ENCODE data around the gene NEDD9.

The NEDD9 gene

GRCh38 chr6:11251553-11252360 lies 19.3 kb upstream of the NEDD9 start:
- no peak overlapping the region for H3K4me3 ChIP-seq (ENCODE audit: low read length)
- no peaks in the 10 kb centered on the region for H3K27me3 ChIP-seq (ENCODE audit: insufficient read depth, low read length)
- H3K9me3 ChIP-seq (ENCODE audit: low read length), result no peaks in the 10 kb centered on the region
- H3K36me3 ChIP-seq (ENCODE audit: insufficient read depth, low read length), result no peaks in the 10 kb centered on the region
- no peak overlapping the region for H2AFZ ChIP-seq (ENCODE audit: low read depth, low read length)
- peaks cover 8% of the 10 kb centered on the region for H3K4me1 ChIP-seq (ENCODE audit: insufficient read depth, low read length)

GRCh38 chr6:11250108-11250507 lies 17.6 kb upstream of the NEDD9 start:
- Histone ChIP-seq H3K9me3 (ENCODE audit: low read length) (no peaks in the 10 kb centered on the region), H3K27me3 (ENCODE audit: insufficient read depth, low read length) (no peaks in the 10 kb centered on the region), H3K36me3 (ENCODE audit: insufficient read depth, low read length) (no peaks in the 10 kb centered on the region), H3K4me3 (ENCODE audit: low read length) (no peak overlapping the region), H3K4me1 (ENCODE audit: insufficient read depth, low read length) (peaks cover 8% of the 10 kb centered on the region), H2AFZ (ENCODE audit: low read depth, low read length) (no peak overlapping the region)

GRCh38 chr6:11248974-11249761 lies 16.7 kb upstream of the NEDD9 start:
- Histone ChIP-seq H2AFZ (ENCODE audit: low read depth, low read length) (no peak overlapping the region), H3K36me3 (ENCODE audit: insufficient read depth, low read length) (no peaks in the 10 kb centered on the region), H3K9me3 (ENCODE audit: low read length) (no peaks in the 10 kb centered on the region), H3K4me3 (ENCODE audit: low read length) (no peak overlapping the region), H3K4me1 (ENCODE audit: insufficient read depth, low read length) (peaks cover 8% of the 10 kb centered on the region), H3K27me3 (ENCODE audit: insufficient read depth, low read length) (no peaks in the 10 kb centered on the region)

DNA sequence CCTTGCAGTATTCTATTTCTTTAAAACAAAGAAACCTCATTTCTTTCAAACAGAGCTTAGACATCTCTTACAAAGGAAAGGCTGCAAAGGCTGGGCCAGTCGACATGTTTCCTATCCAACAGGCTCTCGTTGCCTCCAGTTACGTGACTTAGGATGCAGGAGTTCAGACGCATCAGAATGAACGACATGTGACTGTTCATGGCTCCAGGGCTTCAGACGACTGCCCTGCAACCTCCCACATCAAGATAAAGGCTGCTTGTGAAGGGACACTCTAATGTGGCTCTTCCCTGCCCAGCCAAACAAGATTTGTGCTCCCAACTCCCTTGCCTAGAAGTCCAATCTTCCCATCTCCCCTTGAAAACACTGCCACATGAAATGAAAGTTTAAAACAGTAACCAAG lies 14.3 kb upstream of the NEDD9 start:
- peaks cover 7% of the 10 kb centered on the region for H3K4me1 ChIP-seq (ENCODE audit: insufficient read depth, low read length)
- no peak overlapping the region for H3K4me3 ChIP-seq (ENCODE audit: low read length)
- no peaks in the 10 kb centered on the region for H3K36me3 ChIP-seq (ENCODE audit: insufficient read depth, low read length)
- no peaks in the 10 kb centered on the region for H3K27me3 ChIP-seq (ENCODE audit: insufficient read depth, low read length)
- no peak overlapping the region for H2AFZ ChIP-seq (ENCODE audit: low read depth, low read length)
- H3K9me3 ChIP-seq (ENCODE audit: low read length), result no peaks in the 10 kb centered on the region

DNA sequence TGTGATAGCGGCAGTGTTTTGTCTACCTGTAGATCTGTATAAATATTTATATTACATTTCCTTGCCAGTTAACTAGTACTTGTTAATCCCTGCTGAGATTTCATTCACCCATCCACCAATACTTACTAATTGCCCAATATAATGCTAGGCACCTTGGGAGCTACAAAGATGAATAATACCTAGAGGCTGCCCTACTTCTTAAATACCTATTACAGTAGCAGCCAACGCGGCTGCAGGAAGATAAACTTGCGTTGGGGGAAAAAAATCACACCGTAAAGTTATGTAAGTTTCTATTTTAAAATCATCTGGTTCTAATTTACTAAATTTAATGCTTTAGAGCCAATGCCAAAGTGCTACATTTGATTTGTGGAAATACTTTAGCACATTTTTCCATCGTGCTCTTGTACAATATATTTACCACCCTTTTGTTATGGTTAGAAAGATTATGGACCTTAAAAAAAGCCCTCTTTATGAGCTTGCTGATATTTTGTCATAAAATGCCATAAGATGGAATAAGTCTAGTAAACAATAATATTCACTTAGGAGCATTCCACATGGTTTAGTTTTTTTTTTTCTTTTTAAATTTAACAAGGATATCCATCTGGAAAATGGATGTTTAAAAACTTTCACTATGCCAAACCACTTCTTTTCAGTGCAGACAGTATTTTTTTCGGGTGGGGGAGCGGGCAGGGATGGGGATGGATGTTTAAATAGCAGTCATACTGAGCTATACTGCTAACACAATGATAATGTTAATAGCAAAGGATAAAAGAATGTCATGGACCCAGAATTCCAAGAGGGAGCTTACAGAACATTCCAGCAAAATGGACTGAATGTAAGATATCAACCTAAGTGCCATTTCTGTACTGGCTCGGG lies 13.2 kb upstream of the NEDD9 start:
- no peaks in the 10 kb centered on the region for H3K9me3 ChIP-seq (ENCODE audit: low read length)
- H3K4me1 ChIP-seq (ENCODE audit: insufficient read depth, low read length), result peaks cover 5% of the 10 kb centered on the region
- no peak overlapping the region for H2AFZ ChIP-seq (ENCODE audit: low read depth, low read length)
- no peaks in the 10 kb centered on the region for H3K36me3 ChIP-seq (ENCODE audit: insufficient read depth, low read length)
- H3K27me3 ChIP-seq (ENCODE audit: insufficient read depth, low read length), result no peaks in the 10 kb centered on the region
- H3K4me3 ChIP-seq (ENCODE audit: low read length), result no peak overlapping the region

DNA sequence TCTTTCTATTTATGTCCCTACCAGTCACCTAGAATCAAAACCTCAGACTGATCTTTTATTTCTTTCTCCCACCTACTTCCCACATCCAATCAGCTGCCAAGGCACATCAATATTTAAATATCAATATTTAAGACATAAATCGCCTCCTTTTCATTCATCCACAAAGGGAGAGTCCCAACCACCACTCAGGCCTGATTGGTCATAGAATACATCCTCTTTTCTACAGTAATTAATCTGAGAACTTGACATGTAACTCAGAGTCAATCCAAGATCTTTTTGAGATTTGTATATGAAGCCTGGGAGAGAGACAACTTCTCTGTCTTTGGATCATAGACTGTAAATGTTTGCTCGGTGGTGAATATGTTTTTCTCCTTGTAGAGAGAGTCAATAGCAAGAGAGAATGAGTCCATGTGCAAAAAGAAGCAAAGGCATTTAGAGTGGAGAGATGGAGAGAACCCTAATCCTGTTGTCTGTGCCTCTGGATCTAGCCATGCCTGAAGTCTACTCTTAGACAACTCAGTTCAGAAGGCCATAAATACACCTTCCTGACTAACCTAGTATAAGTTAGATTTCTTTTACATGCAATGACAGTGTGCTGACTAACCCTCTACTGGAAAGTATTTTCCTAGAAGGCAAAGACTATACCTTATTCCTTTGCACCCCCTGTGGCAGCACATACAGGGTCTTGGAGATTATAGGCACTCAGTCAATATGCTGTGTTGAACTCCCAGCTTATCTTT lies 12.1 kb upstream of the NEDD9 start:
- no peak overlapping the region for H2AFZ ChIP-seq (ENCODE audit: low read depth, low read length)
- peaks cover 5% of the 10 kb centered on the region for H3K4me1 ChIP-seq (ENCODE audit: insufficient read depth, low read length)
- no peaks in the 10 kb centered on the region for H3K27me3 ChIP-seq (ENCODE audit: insufficient read depth, low read length)
- H3K9me3 ChIP-seq (ENCODE audit: low read length), result no peaks in the 10 kb centered on the region
- no peaks in the 10 kb centered on the region for H3K36me3 ChIP-seq (ENCODE audit: insufficient read depth, low read length)
- no peak overlapping the region for H3K4me3 ChIP-seq (ENCODE audit: low read length)

GRCh38 chr6:11243861-11244260 lies 11.4 kb upstream of the NEDD9 start:
- Histone ChIP-seq H3K4me3 (ENCODE audit: low read length) (no peak overlapping the region), H3K36me3 (ENCODE audit: insufficient read depth, low read length) (no peaks in the 10 kb centered on the region), H3K27me3 (ENCODE audit: insufficient read depth, low read length) (no peaks in the 10 kb centered on the region), H2AFZ (ENCODE audit: low read depth, low read length) (no peak overlapping the region), H3K4me1 (ENCODE audit: insufficient read depth, low read length) (peaks cover 5% of the 10 kb centered on the region), H3K9me3 (ENCODE audit: low read length) (no peaks in the 10 kb centered on the region)

DNA sequence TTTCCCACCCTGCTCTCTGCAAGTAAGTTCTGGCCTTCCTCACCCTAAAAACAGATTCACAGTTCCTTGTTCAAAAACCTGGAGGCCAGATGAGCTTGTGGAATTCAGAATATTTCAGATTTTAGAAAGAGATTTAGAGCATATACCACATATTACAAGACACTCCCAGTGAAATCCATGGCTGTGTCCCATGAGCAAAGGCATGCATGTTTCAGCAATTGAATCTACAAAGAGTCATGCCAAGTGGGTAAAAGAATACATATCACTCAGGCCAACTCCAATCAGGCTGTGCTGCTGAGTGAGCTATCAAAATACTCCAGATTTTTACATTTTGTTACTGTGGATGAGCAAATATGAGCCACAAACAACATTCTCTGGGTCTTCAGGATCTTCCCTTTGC lies 10.2 kb upstream of the NEDD9 start:
- Histone ChIP-seq H3K27me3 (ENCODE audit: insufficient read depth, low read length) (no peaks in the 10 kb centered on the region), H3K9me3 (ENCODE audit: low read length) (no peaks in the 10 kb centered on the region), H3K4me3 (ENCODE audit: low read length) (no peak overlapping the region), H3K36me3 (ENCODE audit: insufficient read depth, low read length) (no peaks in the 10 kb centered on the region), H2AFZ (ENCODE audit: low read depth, low read length) (no peak overlapping the region), H3K4me1 (ENCODE audit: insufficient read depth, low read length) (peaks cover 5% of the 10 kb centered on the region)

DNA sequence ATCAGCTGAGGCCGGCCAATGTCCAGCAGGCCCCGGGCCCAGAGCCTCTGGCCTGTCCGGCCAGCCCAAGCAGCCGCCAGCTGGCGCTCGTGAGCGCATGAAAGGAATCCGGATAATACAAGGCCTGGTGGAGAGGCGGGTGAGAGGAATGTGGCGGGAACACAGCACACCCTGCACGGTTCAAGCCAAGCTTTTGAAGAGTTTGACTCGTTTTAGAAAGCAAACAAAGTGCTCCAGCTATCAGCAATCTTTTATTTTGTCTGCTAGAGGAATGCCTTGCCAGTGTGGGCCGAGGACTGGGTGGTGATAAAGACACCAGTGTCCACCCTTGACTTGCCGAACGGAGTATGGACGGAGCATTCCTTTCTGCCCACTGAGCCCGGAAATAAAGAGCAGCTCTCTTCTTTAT lies 9.3 kb upstream of the NEDD9 start:
- Histone ChIP-seq H3K4me3 (ENCODE audit: low read length) (no peak overlapping the region), H3K4me1 (ENCODE audit: insufficient read depth, low read length) (peaks cover 10% of the 10 kb centered on the region), H3K36me3 (ENCODE audit: insufficient read depth, low read length) (no peaks in the 10 kb centered on the region), H3K9me3 (ENCODE audit: low read length) (no peaks in the 10 kb centered on the region), H3K27me3 (ENCODE audit: insufficient read depth, low read length) (no peaks in the 10 kb centered on the region), H2AFZ (ENCODE audit: low read depth, low read length) (no peak overlapping the region)

- Histone ChIP-seq H2AFZ (ENCODE audit: low read depth, low read length) (no peak overlapping the region), H3K4me3 (ENCODE audit: low read length) (no peak overlapping the region), H3K27me3 (ENCODE audit: insufficient read depth, low read length) (no peaks in the 10 kb centered on the region), H3K9me3 (ENCODE audit: low read length) (no peaks in the 10 kb centered on the region), H3K4me1 (ENCODE audit: insufficient read depth, low read length) (peaks cover 15% of the 10 kb centered on the region), H3K36me3 (ENCODE audit: insufficient read depth, low read length) (no peaks in the 10 kb centered on the region)
These were observed 8.8 kb upstream of the NEDD9 start for GRCh38 chr6:11241154-11241792.

GRCh38 chr6:11237956-11238355 lies 5.5 kb upstream of the NEDD9 start:
- Histone ChIP-seq H3K9me3 (ENCODE audit: low read length) (no peaks in the 10 kb centered on the region), H3K4me3 (ENCODE audit: low read length) (no peak overlapping the region), H3K27me3 (ENCODE audit: insufficient read depth, low read length) (no peaks in the 10 kb centered on the region), H3K4me1 (ENCODE audit: insufficient read depth, low read length) (peaks cover 31% of the 10 kb centered on the region), H3K36me3 (ENCODE audit: insufficient read depth, low read length) (no peaks in the 10 kb centered on the region), H2AFZ (ENCODE audit: low read depth, low read length) (no peak overlapping the region)

DNA sequence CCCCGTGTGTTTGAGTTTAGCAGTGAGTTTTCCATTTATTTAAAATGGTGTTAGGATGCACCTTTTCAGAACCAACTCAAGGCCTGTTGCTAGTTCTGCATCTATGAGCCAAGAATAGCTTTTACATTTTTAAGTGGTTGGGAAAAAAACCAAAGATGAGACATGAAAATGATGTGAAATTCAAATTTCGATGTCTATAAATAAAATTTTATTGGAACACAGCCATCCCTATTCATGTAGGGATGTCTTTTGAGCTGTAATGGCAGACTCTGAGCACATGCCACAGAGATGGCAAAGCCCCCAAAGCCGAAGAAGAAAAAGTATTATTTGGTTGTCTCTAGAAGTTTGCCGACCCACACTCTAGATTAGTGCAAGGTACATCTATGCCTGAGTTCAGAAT lies 5.0 kb upstream of the NEDD9 start:
- no peak overlapping the region for H3K4me3 ChIP-seq (ENCODE audit: low read length)
- H3K27me3 ChIP-seq (ENCODE audit: insufficient read depth, low read length), result no peaks in the 10 kb centered on the region
- H3K9me3 ChIP-seq (ENCODE audit: low read length), result no peaks in the 10 kb centered on the region
- H3K4me1 ChIP-seq (ENCODE audit: insufficient read depth, low read length), result peaks cover 34% of the 10 kb centered on the region
- no peak overlapping the region for H2AFZ ChIP-seq (ENCODE audit: low read depth, low read length)
- no peaks in the 10 kb centered on the region for H3K36me3 ChIP-seq (ENCODE audit: insufficient read depth, low read length)
